CD14-positive monocyte (primary cell): Measurements from ENCODE around the gene PYGM. TPM values are rescaled to one million over a fixed set of nuclear protein-coding genes. Genes with fewer than 3 reads are reported as not detected.
A peak's percentile ranks its signal among the peaks of the same experiment; 100 is the strongest.

ENCODE experiments used
- DNase-seq, 3 donors: peaks; one replicate each; pipeline ENCODE4 v3.0.0-alpha.2; 2011 to 2022
- H2AFZ ChIP-seq: 2 replicates; pipeline ENCODE4 v1.6.0; 2012; ENCODE audit warnings: mild to moderate bottlenecking, low read depth, low read length, inconsistent platforms; ENCODE audit not compliant: insufficient read depth, poor library complexity, severe bottlenecking
- H3K27ac ChIP-seq, 2 donors: 1 replicate in 1 of 2; 2 replicates in 1 of 2; pipeline ENCODE4 v1.5.1; 2012 to 2013; ENCODE audit warnings: low read length in 2 of 2, control low read depth in 1 of 2, inconsistent platforms in 1 of 2, low read depth in 1 of 2, mild to moderate bottlenecking in 1 of 2
- H3K27me3 ChIP-seq, 2 donors: one replicate each; pipeline versions ENCODE4 v1.6.0 to v1.6.1; 2011 to 2013; ENCODE audit warnings: low read length in 2 of 2; ENCODE audit not compliant: control insufficient read depth in 2 of 2, insufficient read depth in 2 of 2
- H3K36me3 ChIP-seq, 2 donors: replicated peaks in 1 of 2; 1 replicate in 1 of 2; 2 replicates in 1 of 2; pipeline versions ENCODE4 v1.5.1 to v1.6.1; 2012 to 2013; ENCODE audit warnings: low read length in 2 of 2, control low read depth in 1 of 2, inconsistent platforms in 1 of 2, mild to moderate bottlenecking in 1 of 2; ENCODE audit not compliant: insufficient read depth in 2 of 2, control insufficient read depth in 1 of 2
- H3K4me1 ChIP-seq, 2 donors: 1 replicate in 1 of 2; 2 replicates in 1 of 2; pipeline versions ENCODE4 v1.5.1 to v1.6.1; 2012 to 2013; ENCODE audit warnings: low read length in 2 of 2, control low read depth in 1 of 2, inconsistent platforms in 1 of 2, mild to moderate bottlenecking in 1 of 2, moderate library complexity in 1 of 2; ENCODE audit not compliant: insufficient read depth in 2 of 2, control insufficient read depth in 1 of 2
- H3K4me2 ChIP-seq: replicated peaks from 2 replicates; pipeline ENCODE3; 2012; ENCODE audit warnings: low read length, moderate library complexity, mild to moderate bottlenecking; ENCODE audit not compliant: poor library complexity, severe bottlenecking; ENCODE audit errors: extremely low read depth
- H3K4me3 ChIP-seq, 3 experiments: fragments of 200-600 bp in 1 of 3; sonication (generic) in 1 of 3; replicated peaks in 1 of 3; 1 replicate in 2 of 3; 2 replicates in 1 of 3; pipeline ENCODE4 v1.5.1; 2011 to 2013; ENCODE audit warnings: low read length in 3 of 3, mild to moderate bottlenecking in 3 of 3, control low read depth in 2 of 3, low read depth in 2 of 3, inconsistent platforms in 1 of 3, moderate library complexity in 1 of 3
- H3K79me2 ChIP-seq: 2 replicates; pipeline ENCODE4 v1.6.0; 2012; ENCODE audit warnings: mild to moderate bottlenecking, control low read depth, inconsistent platforms, low read length, moderate library complexity; ENCODE audit not compliant: insufficient read depth
- H3K9ac ChIP-seq: 2 replicates; pipeline ENCODE4 v1.6.0; 2017; ENCODE audit warnings: low read length, mild to moderate bottlenecking; ENCODE audit not compliant: insufficient read depth, poor library complexity, severe bottlenecking
- H3K9me3 ChIP-seq, 2 donors: replicated peaks in 1 of 2; 1 replicate in 1 of 2; 2 replicates in 1 of 2; pipeline versions ENCODE4 v1.5.1 to v1.6.1; 2012 to 2013; ENCODE audit warnings: low read length in 2 of 2, control low read depth in 1 of 2; ENCODE audit not compliant: control insufficient read depth in 1 of 2, insufficient read depth in 1 of 2
- H4K20me1 ChIP-seq: 2 replicates; pipeline ENCODE4 v1.6.0; 2012; ENCODE audit warnings: mild to moderate bottlenecking, low read length, control low read depth, moderate library complexity; ENCODE audit not compliant: insufficient read depth
- H3K27ac Mint-ChIP-seq, 7 donors: one replicate each; pipeline ENCODE4 v1.8.0; 2020; ENCODE audit warnings: mild to moderate bottlenecking in 7 of 7, mixed read lengths in 7 of 7, moderate library complexity in 6 of 7, inconsistent platforms in 2 of 7
- H3K27me3 Mint-ChIP-seq, 3 donors: one replicate each; pipeline ENCODE4 v1.8.0; 2021 to 2022; ENCODE audit warnings: low read depth in 3 of 3, mild to moderate bottlenecking in 3 of 3, mixed read lengths in 3 of 3, moderate library complexity in 3 of 3, inconsistent platforms in 1 of 3
- H3K36me3 Mint-ChIP-seq, 2 donors: one replicate each; pipeline ENCODE4 v1.8.0; 2020; ENCODE audit warnings: mixed read lengths in 2 of 2, inconsistent platforms in 1 of 2, mild to moderate bottlenecking in 1 of 2
- H3K4me1 Mint-ChIP-seq: one replicate; pipeline ENCODE4 v1.8.0; 2020; ENCODE audit warnings: mild to moderate bottlenecking, mixed read lengths
- H3K4me3 Mint-ChIP-seq, 2 donors: one replicate each; pipeline ENCODE4 v1.8.0; 2020; ENCODE audit warnings: mild to moderate bottlenecking in 2 of 2, mixed read lengths in 2 of 2, moderate library complexity in 1 of 2
- H3K9me3 Mint-ChIP-seq, 7 donors: one replicate each; pipeline ENCODE4 v1.8.0; 2020 to 2022; ENCODE audit warnings: mixed read lengths in 7 of 7, mild to moderate bottlenecking in 6 of 7, moderate library complexity in 6 of 7, inconsistent platforms in 2 of 7
- WGBS: methylation state at CpG from one replicate; pipeline ENCODE4 v1.1.5; 2013; ENCODE audit warnings: missing lambda C conversion rate; ENCODE audit not compliant: insufficient coverage; 5-methylcytosine and 5-hydroxymethylcytosine counted together
- intact Hi-C, 2 donors: fragments of 100-400 bp; cut with micrococcal nuclease; formaldehyde crosslinking; loops; one replicate each; pipeline versions ENCODE4 v1.15.0 to v1.15.1; 2023
- polyA plus RNA-seq, 3 donors: library from polyadenylated mRNA; depleted of rRNA in 1 of 3; unstranded in 2 of 3; stranded (reverse) in 1 of 3; fragments of 300-500 nt in 2 of 3; fragments of >200 nt in 1 of 3; fragmentation: Illumina TruSeq in 2 of 3; gene quantifications; 1 replicate in 2 of 3; 2 replicates in 1 of 3; pipeline ENCODE4 v1.2.3, GENCODE V29; 2012 to 2021
- TF ChIP-seq, protein P1 (sequence below): fragments of 200-600 bp; IDR thresholded peaks from one replicate; pipeline ENCODE4 v1.8.0; 2022; ENCODE audit warnings: antibody characterized with exemption, mild to moderate bottlenecking

PYGM gene
- polyA plus RNA-seq, 3 donors: 0.05 to 1.8 TPM; not detected in 1

GRCh38 chr11:64758330-64759079, 1.3 kb downstream of the PYGM start:
- no peak overlapping the region for H3K4me3 Mint-ChIP-seq
- TF ChIP-seq, protein P1, sequence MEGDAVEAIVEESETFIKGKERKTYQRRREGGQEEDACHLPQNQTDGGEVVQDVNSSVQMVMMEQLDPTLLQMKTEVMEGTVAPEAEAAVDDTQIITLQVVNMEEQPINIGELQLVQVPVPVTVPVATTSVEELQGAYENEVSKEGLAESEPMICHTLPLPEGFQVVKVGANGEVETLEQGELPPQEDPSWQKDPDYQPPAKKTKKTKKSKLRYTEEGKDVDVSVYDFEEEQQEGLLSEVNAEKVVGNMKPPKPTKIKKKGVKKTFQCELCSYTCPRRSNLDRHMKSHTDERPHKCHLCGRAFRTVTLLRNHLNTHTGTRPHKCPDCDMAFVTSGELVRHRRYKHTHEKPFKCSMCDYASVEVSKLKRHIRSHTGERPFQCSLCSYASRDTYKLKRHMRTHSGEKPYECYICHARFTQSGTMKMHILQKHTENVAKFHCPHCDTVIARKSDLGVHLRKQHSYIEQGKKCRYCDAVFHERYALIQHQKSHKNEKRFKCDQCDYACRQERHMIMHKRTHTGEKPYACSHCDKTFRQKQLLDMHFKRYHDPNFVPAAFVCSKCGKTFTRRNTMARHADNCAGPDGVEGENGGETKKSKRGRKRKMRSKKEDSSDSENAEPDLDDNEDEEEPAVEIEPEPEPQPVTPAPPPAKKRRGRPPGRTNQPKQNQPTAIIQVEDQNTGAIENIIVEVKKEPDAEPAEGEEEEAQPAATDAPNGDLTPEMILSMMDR: no peak
- H3K4me1 Mint-ChIP-seq: peaks cover 16% of the 10 kb centered on the region
- H3K4me1 ChIP-seq: peaks cover 0 to under 1% of the 10 kb centered on the region in 2 donors
- H4K20me1 ChIP-seq: peaks cover 31% of the 10 kb centered on the region
- H3K27me3 ChIP-seq: no peaks in the 10 kb centered on the region
- intact Hi-C loops: no loop called here
- H3K9me3 Mint-ChIP-seq: no peaks in the 10 kb centered on the region
- no peak for DNase-seq
- no peak overlapping the region for H3K4me3 ChIP-seq
- H3K79me2 ChIP-seq: no peaks in the 10 kb centered on the region
- no peak overlapping the region for H2AFZ ChIP-seq
- peaks cover 14 to 17% of the 10 kb centered on the region in 2 donors for H3K36me3 ChIP-seq
- peaks cover 19 to 21% of the 10 kb centered on the region in 2 donors for H3K36me3 Mint-ChIP-seq
- no peaks in the 10 kb centered on the region for H3K9me3 ChIP-seq
- H3K27me3 Mint-ChIP-seq: peaks cover 0 to 5% (median 3%) of the 10 kb centered on the region in 3 donors
- H3K4me2 ChIP-seq: no peak overlapping the region
- H3K27ac ChIP-seq: no peak overlapping the region
- 100% methylated on average over 6 of the region's 15 CpGs for WGBS
- peak overlapping the region in 1 of 7 donors; percentile 75 for H3K27ac Mint-ChIP-seq
- no peak overlapping the region for H3K9ac ChIP-seq

- DNase-seq: no peak
Measured at GRCh38 chr11:64757549-64758329, 2.0 kb downstream of the PYGM start.

More at GRCh38 chr11:64757549-64758329, 2.0 kb downstream of the PYGM start:
- H3K4me3 ChIP-seq: no peak overlapping the region
- intact Hi-C loops: no loop called here
- TF ChIP-seq, protein P1: no peak
- H3K4me2 ChIP-seq: no peak overlapping the region
- H3K36me3 Mint-ChIP-seq: peaks cover 13 to 15% of the 10 kb centered on the region in 2 donors
- H3K4me1 ChIP-seq: no peaks in the 10 kb centered on the region
- no peaks in the 10 kb centered on the region for H3K9me3 ChIP-seq
- H3K27me3 Mint-ChIP-seq: peaks cover 0 to 5% (median 3%) of the 10 kb centered on the region in 3 donors
- H3K36me3 ChIP-seq: peaks cover 6 to 9% of the 10 kb centered on the region in 2 donors
- H3K4me1 Mint-ChIP-seq: peaks cover 12% of the 10 kb centered on the region
- no peak overlapping the region for H3K27ac ChIP-seq
- no peak overlapping the region for H3K9ac ChIP-seq
- H3K27me3 ChIP-seq: no peaks in the 10 kb centered on the region
- H3K27ac Mint-ChIP-seq: peak overlapping the region in 2 of 7 donors; percentile 25 to 53
- H3K79me2 ChIP-seq: no peaks in the 10 kb centered on the region
- H3K4me3 Mint-ChIP-seq: no peak overlapping the region
- H4K20me1 ChIP-seq: peaks cover 23% of the 10 kb centered on the region
- 98% methylated on average over 17 of the region's 19 CpGs for WGBS
- H3K9me3 Mint-ChIP-seq: no peaks in the 10 kb centered on the region
- H2AFZ ChIP-seq: no peak overlapping the region
